BJ (cell line): ENCODE measurements around the gene AGAP1. TPM values are rescaled to one million over a fixed set of nuclear protein-coding genes. Genes with fewer than 3 reads are reported as not detected.

ENCODE experiments used
- CTCF ChIA-PET: fragments of 350-600 bp; formaldehyde crosslinking; extraction: SDS; loops from one replicate; lab custom pipeline; 2021; ENCODE audit warnings: antibody characterized with exemption, inconsistent platforms; lab: Yijun Ruan, JAX
- POLR2A ChIA-PET: fragments of 300-600 bp; sonication (Branson Sonifier 250); formaldehyde crosslinking; extraction: SDS; loops from one replicate; lab custom pipeline; 2021; ENCODE audit warnings: antibody characterized with exemption; lab: Charles Lee
- DNase-seq: peaks from one replicate; pipeline ENCODE4 v3.0.0-alpha.2; 2011; ENCODE audit warnings: low read depth
- H3K27me3 ChIP-seq: 2 replicates; pipeline ENCODE4 v1.6.0; 2011; ENCODE audit warnings: low read length; ENCODE audit not compliant: control insufficient read depth, insufficient read depth
- H3K36me3 ChIP-seq: 2 replicates; pipeline ENCODE4 v1.5.1; 2011; ENCODE audit warnings: low read length; ENCODE audit not compliant: control insufficient read depth, insufficient read depth
- H3K4me3 ChIP-seq: 2 replicates; pipeline ENCODE4 v1.5.1; 2011; ENCODE audit warnings: low read depth, mild to moderate bottlenecking, control low read depth, low read length
- CTCF ChIP-seq: IDR thresholded peaks from 2 replicates; pipeline ENCODE4 v1.5.1; 2011; ENCODE audit warnings: low read depth, mild to moderate bottlenecking, control low read depth, inconsistent platforms, low read length, moderate library complexity; ENCODE audit not compliant: insufficient read depth
- polyA plus RNA-seq: library from polyadenylated mRNA; depleted of rRNA; stranded (reverse); fragments of >200 nt; gene quantifications from 2 replicates; pipeline ENCODE4 v1.2.3, GENCODE V29; 2011

AGAP1 gene
- polyA plus RNA-seq, 1 experiment = 14.9 TPM

- H3K4me3 ChIP-seq = no peak overlapping the region
- CTCF ChIA-PET = interaction anchor here (0.6 to 4.9 kb wide), 5 partner anchors 8 to 973 kb away, joined by 3 to 21 read pairs (median 6); no protein-coding TSS in a partner anchor
- H3K36me3 ChIP-seq = no peaks in the 10 kb centered on the region
- peaks cover 70% of the 10 kb centered on the region for H3K27me3 ChIP-seq
- no peak for DNase-seq
- POLR2A ChIA-PET = no interaction called here
- no peak for TF ChIP-seq CTCF
Measured at GRCh38 chr2:236169741-236170589, 676.1 kb downstream of the AGAP1 start.

- H3K4me3 ChIP-seq = no peak overlapping the region
- DNase-seq = no peak
- POLR2A ChIA-PET = no interaction called here
- no peaks in the 10 kb centered on the region for H3K36me3 ChIP-seq
- TF ChIP-seq CTCF = no peak
- H3K27me3 ChIP-seq = peaks cover 66% of the 10 kb centered on the region
- CTCF ChIA-PET = interaction anchor here (0.6 to 4.9 kb wide), 7 partner anchors 7 to 852 kb away, joined by 3 to 21 read pairs (median 3); no protein-coding TSS in a partner anchor
Measured at GRCh38 chr2:236170590-236171165, 676.8 kb downstream of the AGAP1 start.

- Histone ChIP-seq H3K36me3 (no peaks in the 10 kb centered on the region), H3K4me3 (no peak overlapping the region), H3K27me3 (peaks cover 61% of the 10 kb centered on the region)
- no peak for DNase-seq
- CTCF ChIA-PET = interaction anchor here (0.6 to 4.9 kb wide), 5 partner anchors 10 to 853 kb away, joined by 3 to 21 read pairs (median 3); no protein-coding TSS in a partner anchor
- no peak for TF ChIP-seq CTCF
- POLR2A ChIA-PET = no interaction called here
Measured at GRCh38 chr2:236171181-236171679, 677.4 kb downstream of the AGAP1 start.

- Histone ChIP-seq H3K27me3 (peaks cover 57% of the 10 kb centered on the region), H3K4me3 (no peak overlapping the region), H3K36me3 (no peaks in the 10 kb centered on the region)
- DNase-seq = no peak
- no peak for TF ChIP-seq CTCF
- POLR2A ChIA-PET = interaction anchor here (0.5 kb wide), 1 partner anchor 11 kb away, joined by 3 read pairs; no protein-coding TSS in a partner anchor
- CTCF ChIA-PET = interaction anchor here (0.6 to 15.1 kb wide), 4 partner anchors 10 to 853 kb away, joined by 3 to 198 read pairs (median 12); no protein-coding TSS in a partner anchor
Measured at GRCh38 chr2:236171680-236172254, 677.9 kb downstream of the AGAP1 start.
